ENCODE results near the gene WIPF3.

The WIPF3 gene

GRCh38 chr7:29915481-29916215, 109.3 kb downstream of the WIPF3 start:
- DNase-seq (ENCODE audit: low read depth) = no peak

GRCh38 chr7:29917641-29918040, 111.3 kb downstream of the WIPF3 start:
- DNase-seq (ENCODE audit: low read depth) = no peak

GRCh38 chr7:29918850-29919249, 112.5 kb downstream of the WIPF3 start:
- no peak for DNase-seq (ENCODE audit: low read depth)

GRCh38 chr7:29919790-29920189, 113.5 kb downstream of the WIPF3 start:
- no peak for DNase-seq (ENCODE audit: low read depth)

- DNase-seq (ENCODE audit: low read depth) = no peak
Observed at GRCh38 chr7:29920491-29920890, 114.2 kb downstream of the WIPF3 start.

- DNase-seq (ENCODE audit: low read depth) = no peak
Observed at GRCh38 chr7:29921404-29922010, 115.2 kb downstream of the WIPF3 start.

GRCh38 chr7:29922921-29923700, 116.8 kb downstream of the WIPF3 start:
- no peak for DNase-seq (ENCODE audit: low read depth)

GRCh38 chr7:29924006-29924405, 117.7 kb downstream of the WIPF3 start:
- DNase-seq (ENCODE audit: low read depth) = no peak

- DNase-seq (ENCODE audit: low read depth) = no peak
Observed at GRCh38 chr7:29924684-29925083, 118.4 kb downstream of the WIPF3 start.

GRCh38 chr7:29926216-29926615, 119.9 kb downstream of the WIPF3 start:
- DNase-seq (ENCODE audit: low read depth) = no peak

GRCh38 chr7:29926741-29927140, 120.4 kb downstream of the WIPF3 start:
- DNase-seq (ENCODE audit: low read depth) = no peak

- no peak for DNase-seq (ENCODE audit: low read depth)
Observed at GRCh38 chr7:29929018-29929807, 122.9 kb downstream of the WIPF3 start.

GRCh38 chr7:29935111-29935510, 128.8 kb downstream of the WIPF3 start:
- no peak for DNase-seq (ENCODE audit: low read depth)

GRCh38 chr7:29937132-29937531, 130.8 kb downstream of the WIPF3 start:
- no peak for DNase-seq (ENCODE audit: low read depth)

GRCh38 chr7:29940199-29940598, 133.9 kb downstream of the WIPF3 start:
- DNase-seq (ENCODE audit: low read depth) = no peak

GRCh38 chr7:29945259-29945809, 139.0 kb downstream of the WIPF3 start:
- DNase-seq (ENCODE audit: low read depth) = no peak

GRCh38 chr7:29946428-29947186, 140.3 kb downstream of the WIPF3 start:
- no peak for DNase-seq (ENCODE audit: low read depth)

- no peak for DNase-seq (ENCODE audit: low read depth)
Observed at GRCh38 chr7:29948587-29948986, 142.3 kb downstream of the WIPF3 start.

- no peak for DNase-seq (ENCODE audit: low read depth)
Observed at GRCh38 chr7:29950480-29950879, 144.2 kb downstream of the WIPF3 start.

- no peak for DNase-seq (ENCODE audit: low read depth)
Observed at GRCh38 chr7:29951206-29951605, 144.9 kb downstream of the WIPF3 start.

GRCh38 chr7:29953726-29954347, 147.5 kb downstream of the WIPF3 start:
- DNase-seq (ENCODE audit: low read depth) = no peak

Measured in non-pigmented ciliary epithelial cell (primary cell).